NB4 (cell line): Measurements from ENCODE around the gene DYSF.

Source experiments
- CTCF ChIP-seq: IDR thresholded peaks from one replicate; pipeline ENCODE4 v1.5.1; 2012; ENCODE audit warnings: low read depth, low read length
- POLR2A ChIP-seq: IDR thresholded peaks from 2 replicates; pipeline ENCODE4 v1.6.1; 2011; ENCODE audit warnings: mild to moderate bottlenecking; ENCODE audit not compliant: insufficient read length; ENCODE audit errors: extremely low read depth

- TF ChIP-seq CTCF: no peak
- no peak for TF ChIP-seq POLR2A
Observed at GRCh38 chr2:71670430-71670795, 217.1 kb downstream of the DYSF start.
